ACC112 (cell line): ENCODE results near the gene SLC7A8.

Source experiments
- H2AFZ ChIP-seq: fragments of 200-600 bp; sonication (generic); one replicate; pipeline ENCODE4 v1.6.0; 2017; ENCODE audit warnings: antibody characterized with exemption, low read length; ENCODE audit not compliant: unreplicated experiment
- H3K27ac ChIP-seq: fragments of 200-600 bp; sonication (generic); 2 replicates; pipeline ENCODE4 v1.5.1; 2014; ENCODE audit warnings: low read depth, mild to moderate bottlenecking, antibody characterized with exemption, low read length, moderate library complexity
- H3K27me3 ChIP-seq: fragments of 200-600 bp; sonication (generic); 2 replicates; pipeline ENCODE4 v1.6.1; 2014; ENCODE audit warnings: mild to moderate bottlenecking, antibody characterized with exemption, low read length, moderate library complexity, mixed read lengths; ENCODE audit not compliant: insufficient read depth
- H3K36me3 ChIP-seq: fragments of 200-600 bp; sonication (generic); 2 replicates; pipeline ENCODE4 v1.6.1; 2016; ENCODE audit warnings: mild to moderate bottlenecking, antibody characterized with exemption, low read length, moderate library complexity, mixed read lengths; ENCODE audit not compliant: insufficient read depth
- H3K4me1 ChIP-seq: fragments of 200-600 bp; sonication (generic); one replicate; pipeline ENCODE4 v1.6.1; 2016; ENCODE audit warnings: low read length, mixed read lengths; ENCODE audit not compliant: insufficient read depth, unreplicated experiment, control insufficient read depth
- H3K4me3 ChIP-seq: fragments of 200-600 bp; sonication (generic); 2 replicates; pipeline ENCODE4 v1.5.1; 2014; ENCODE audit warnings: mild to moderate bottlenecking, low read depth, low read length
- H3K79me2 ChIP-seq: fragments of 200-600 bp; sonication (generic); one replicate; pipeline ENCODE4 v1.6.0; 2016; ENCODE audit warnings: low read length; ENCODE audit not compliant: control insufficient read depth, unreplicated experiment, insufficient read depth

Gene SLC7A8

DNA sequence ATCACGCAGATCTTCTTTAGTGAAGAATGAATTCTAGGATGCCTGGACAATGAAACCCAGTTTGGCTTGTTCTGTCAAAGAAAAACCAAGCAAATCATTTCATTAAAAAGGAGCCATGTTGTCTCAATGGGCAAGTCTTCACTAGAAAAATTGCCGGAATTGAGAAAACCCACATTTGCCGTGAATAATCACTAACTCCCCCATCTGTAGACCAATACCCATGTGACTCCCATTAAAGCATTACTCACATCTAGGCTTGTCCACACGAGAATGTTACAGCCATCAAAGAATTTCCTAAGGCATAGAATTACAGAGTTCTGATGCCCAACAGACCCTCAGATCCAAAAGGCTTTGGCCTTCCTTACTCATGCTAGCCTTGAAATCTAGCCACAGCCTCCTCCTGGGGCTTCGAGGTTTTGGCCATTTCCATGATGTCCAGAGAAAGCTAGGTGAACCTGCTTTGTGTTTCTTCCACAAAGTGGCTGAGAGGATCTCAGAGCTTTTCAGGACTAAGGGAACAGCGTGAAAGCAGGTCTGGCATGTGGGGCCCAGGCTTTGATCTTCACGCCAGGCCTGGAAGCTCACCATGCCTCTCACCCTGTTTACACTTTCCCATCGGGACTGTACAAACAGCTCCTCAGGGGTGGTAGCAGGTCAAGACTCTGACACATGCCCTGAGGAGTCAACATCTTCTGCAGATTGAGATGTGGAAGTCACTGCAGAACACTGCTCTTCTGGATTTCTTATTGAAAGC is 12.1 kb downstream of the SLC7A8 start:
- H3K27ac ChIP-seq = no peak overlapping the region
- H3K4me1 ChIP-seq = no peaks in the 10 kb centered on the region
- no peak overlapping the region for H3K4me3 ChIP-seq
- no peak overlapping the region for H2AFZ ChIP-seq
- peaks cover 4% of the 10 kb centered on the region; the same call in 1 of the 2 replicates for H3K27me3 ChIP-seq
- H3K36me3 ChIP-seq = no peaks in the 10 kb centered on the region
- no peaks in the 10 kb centered on the region for H3K79me2 ChIP-seq

DNA sequence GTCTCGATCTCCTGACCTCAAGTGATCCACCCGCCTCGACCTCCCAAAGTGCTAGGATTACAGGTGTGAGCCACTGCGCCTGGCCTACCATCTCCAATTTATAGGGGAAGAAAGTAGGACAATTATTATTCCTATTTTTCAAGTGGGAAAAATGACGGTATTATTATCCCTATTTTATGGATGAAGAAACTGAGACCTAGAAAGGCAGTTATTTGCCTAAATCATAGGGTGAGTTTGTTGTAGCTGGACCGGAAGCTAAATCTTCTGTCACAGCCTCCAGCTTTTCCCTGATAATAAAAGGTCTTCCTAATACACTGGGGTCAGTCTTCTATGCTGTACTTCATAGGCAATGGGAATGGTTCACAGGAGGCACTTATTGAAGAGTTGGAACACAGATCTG is 13.8 kb downstream of the SLC7A8 start:
- no peak overlapping the region for H3K27ac ChIP-seq
- no peak overlapping the region for H3K4me3 ChIP-seq
- peaks cover 4% of the 10 kb centered on the region; the same call in 1 of the 2 replicates for H3K27me3 ChIP-seq
- no peaks in the 10 kb centered on the region for H3K4me1 ChIP-seq
- H3K79me2 ChIP-seq = no peaks in the 10 kb centered on the region
- no peak overlapping the region for H2AFZ ChIP-seq
- no peaks in the 10 kb centered on the region for H3K36me3 ChIP-seq

- H2AFZ ChIP-seq = no peak overlapping the region
- no peaks in the 10 kb centered on the region for H3K36me3 ChIP-seq
- no peak overlapping the region for H3K27ac ChIP-seq
- no peak overlapping the region for H3K4me3 ChIP-seq
- H3K27me3 ChIP-seq = peaks cover 4% of the 10 kb centered on the region; the same call in 1 of the 2 replicates
- no peaks in the 10 kb centered on the region for H3K4me1 ChIP-seq
- H3K79me2 ChIP-seq = no peaks in the 10 kb centered on the region
Observed at GRCh38 chr14:23168246-23168645, 15.2 kb downstream of the SLC7A8 start.

- H3K27me3 ChIP-seq = 0 out of 2 replicates have a peak, but pooled peaks cover 4% of the 10 kb centered on the region
- no peaks in the 10 kb centered on the region for H3K36me3 ChIP-seq
- no peak overlapping the region for H3K4me3 ChIP-seq
- no peaks in the 10 kb centered on the region for H3K79me2 ChIP-seq
- H3K27ac ChIP-seq = no peak overlapping the region
- no peak overlapping the region for H2AFZ ChIP-seq
- no peaks in the 10 kb centered on the region for H3K4me1 ChIP-seq
Observed at GRCh38 chr14:23167116-23167847, 16.2 kb downstream of the SLC7A8 start.

DNA sequence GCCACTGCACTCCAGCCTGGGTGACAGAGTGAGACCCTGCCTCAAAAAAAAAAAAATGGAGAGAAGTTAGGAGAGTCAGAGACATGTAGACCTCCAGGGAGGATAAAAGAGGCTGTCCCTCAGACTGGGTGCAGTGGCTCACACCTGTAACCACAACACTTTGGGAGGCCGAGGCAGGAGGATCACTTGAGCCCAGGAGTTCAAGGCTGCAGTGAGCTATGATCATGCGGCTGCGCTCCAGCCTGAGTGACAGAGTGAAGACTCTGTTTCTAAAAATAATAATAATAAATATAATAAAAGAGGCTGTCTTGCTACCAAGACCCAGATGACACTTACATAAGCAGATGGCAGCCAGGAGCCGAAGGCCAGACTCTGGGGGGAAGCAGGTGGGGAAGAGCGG is 18.5 kb downstream of the SLC7A8 start:
- no peaks in the 10 kb centered on the region for H3K36me3 ChIP-seq
- H3K79me2 ChIP-seq = no peaks in the 10 kb centered on the region
- H3K27ac ChIP-seq = no peak overlapping the region

DNA sequence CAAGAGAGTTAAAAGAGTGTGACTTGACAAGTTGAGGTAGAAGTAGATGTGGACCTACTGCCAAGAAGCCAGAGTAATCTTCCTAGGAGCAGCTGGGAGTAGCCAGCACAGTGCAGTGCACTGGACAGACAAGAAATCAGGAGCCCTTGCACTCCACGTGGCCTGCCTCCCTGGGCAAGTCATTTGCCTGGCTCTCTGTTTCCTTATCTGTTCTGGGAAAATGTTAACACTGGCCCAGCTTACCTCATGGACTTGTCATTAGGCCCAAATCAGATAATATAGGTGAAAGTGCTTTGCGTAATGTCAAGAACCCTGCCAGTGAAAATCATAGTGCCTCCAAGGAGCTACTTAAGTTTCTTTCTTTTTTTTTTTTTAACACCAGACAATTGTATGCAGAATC is 19.2 kb downstream of the SLC7A8 start:
- H3K36me3 ChIP-seq = no peaks in the 10 kb centered on the region
- H3K4me3 ChIP-seq = no peak overlapping the region
- H2AFZ ChIP-seq = no peak overlapping the region
- no peaks in the 10 kb centered on the region for H3K79me2 ChIP-seq
- H3K4me1 ChIP-seq = peaks cover 10% of the 10 kb centered on the region
- H3K27me3 ChIP-seq = no peaks in the 10 kb centered on the region
- no peak overlapping the region for H3K27ac ChIP-seq

More for the DNA sequence above, 18.5 kb downstream of the SLC7A8 start:
- no peak overlapping the region for H2AFZ ChIP-seq
- peaks cover 10% of the 10 kb centered on the region for H3K4me1 ChIP-seq
- no peak overlapping the region for H3K4me3 ChIP-seq
- no peaks in the 10 kb centered on the region for H3K27me3 ChIP-seq

- H2AFZ ChIP-seq = no peak overlapping the region
- no peak overlapping the region for H3K27ac ChIP-seq
Observed at GRCh38 chr14:23163830-23164229, 19.6 kb downstream of the SLC7A8 start.

GRCh38 chr14:23162800-23163199 is 20.7 kb downstream of the SLC7A8 start:
- Histone ChIP-seq H3K36me3 (no peaks in the 10 kb centered on the region), H3K4me3 (no peak overlapping the region), H3K79me2 (no peaks in the 10 kb centered on the region), H3K4me1 (peaks cover 10% of the 10 kb centered on the region), H2AFZ (no peak overlapping the region), H3K27ac (no peak overlapping the region), H3K27me3 (no peaks in the 10 kb centered on the region)

More at GRCh38 chr14:23163830-23164229, 19.6 kb downstream of the SLC7A8 start:
- no peaks in the 10 kb centered on the region for H3K36me3 ChIP-seq
- H3K4me1 ChIP-seq = peaks cover 10% of the 10 kb centered on the region
- no peaks in the 10 kb centered on the region for H3K27me3 ChIP-seq
- H3K4me3 ChIP-seq = no peak overlapping the region
- H3K79me2 ChIP-seq = no peaks in the 10 kb centered on the region

DNA sequence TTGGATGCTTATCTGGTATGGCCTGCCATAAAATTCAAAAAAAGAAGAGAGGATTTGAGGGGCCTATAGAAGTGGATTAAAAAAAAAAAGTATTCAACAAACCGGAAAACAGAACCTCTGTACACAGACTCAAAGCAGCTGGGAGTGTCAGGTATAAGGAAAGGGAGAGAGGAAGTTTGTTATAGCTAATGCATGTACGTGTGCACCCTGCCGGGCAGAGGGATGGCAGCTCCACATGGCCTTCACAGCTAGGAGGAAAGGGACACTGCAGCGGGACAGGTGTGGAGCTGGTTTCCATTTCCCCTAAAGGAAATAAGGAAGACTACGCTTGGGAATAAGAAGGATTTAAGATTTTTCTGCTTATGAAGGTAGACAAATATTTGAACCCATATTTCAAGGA is 21.5 kb downstream of the SLC7A8 start:
- peaks cover 10% of the 10 kb centered on the region for H3K4me1 ChIP-seq
- H3K27me3 ChIP-seq = no peaks in the 10 kb centered on the region
- H3K36me3 ChIP-seq = no peaks in the 10 kb centered on the region
- no peak overlapping the region for H3K27ac ChIP-seq
- no peak overlapping the region for H3K4me3 ChIP-seq
- no peaks in the 10 kb centered on the region for H3K79me2 ChIP-seq
- no peak overlapping the region for H2AFZ ChIP-seq

DNA sequence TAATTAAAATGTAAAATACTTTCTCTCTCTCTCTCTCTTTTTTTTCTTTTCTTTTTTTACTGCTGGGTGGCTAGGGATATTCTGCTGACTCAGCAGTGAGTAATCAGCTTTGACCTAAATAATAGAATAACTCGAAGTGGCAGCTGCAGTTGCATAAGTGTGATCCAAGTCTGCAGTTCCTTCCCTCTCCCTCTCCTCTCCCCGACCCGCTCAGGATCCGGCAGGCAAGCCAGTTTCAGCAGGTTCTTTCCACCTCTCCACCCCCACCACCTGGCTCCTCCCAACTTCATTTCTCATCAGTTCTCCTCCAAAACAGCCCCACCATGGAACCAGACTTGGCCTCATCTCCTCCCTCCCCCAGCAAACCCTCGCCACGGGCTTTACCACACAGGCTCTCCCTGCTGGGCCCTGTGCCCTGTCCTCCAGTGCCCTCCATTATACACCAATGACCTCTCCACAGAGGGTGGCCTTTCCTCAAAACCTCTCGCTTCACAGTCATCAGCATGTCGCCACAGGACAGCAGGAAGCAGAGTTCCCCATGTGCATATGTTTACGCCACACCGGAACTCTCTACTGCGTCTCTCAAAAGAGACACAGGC is 22.4 kb downstream of the SLC7A8 start:
- Histone ChIP-seq H3K4me1 (peaks cover 10% of the 10 kb centered on the region), H3K27me3 (no peaks in the 10 kb centered on the region), H3K27ac (peak overlapping the region; percentile 54; the same call in 1 of the 2 replicates), H3K4me3 (no peak overlapping the region; the same call in 1 of the 2 replicates), H2AFZ (peak overlapping the region; percentile 31), H3K79me2 (no peaks in the 10 kb centered on the region), H3K36me3 (no peaks in the 10 kb centered on the region)
